GM18861 (cell line): ENCODE measurements around the gene SLC6A9.
A peak's percentile ranks its signal among the peaks of the same experiment; 100 is the strongest.

Experiments used
- ATAC-seq: cut with Tn5 transposase; IDR thresholded peaks from one replicate; pipeline ENCODE4 v1.9.1; 2021; ENCODE audit not compliant: unreplicated experiment

Gene SLC6A9

DNA sequence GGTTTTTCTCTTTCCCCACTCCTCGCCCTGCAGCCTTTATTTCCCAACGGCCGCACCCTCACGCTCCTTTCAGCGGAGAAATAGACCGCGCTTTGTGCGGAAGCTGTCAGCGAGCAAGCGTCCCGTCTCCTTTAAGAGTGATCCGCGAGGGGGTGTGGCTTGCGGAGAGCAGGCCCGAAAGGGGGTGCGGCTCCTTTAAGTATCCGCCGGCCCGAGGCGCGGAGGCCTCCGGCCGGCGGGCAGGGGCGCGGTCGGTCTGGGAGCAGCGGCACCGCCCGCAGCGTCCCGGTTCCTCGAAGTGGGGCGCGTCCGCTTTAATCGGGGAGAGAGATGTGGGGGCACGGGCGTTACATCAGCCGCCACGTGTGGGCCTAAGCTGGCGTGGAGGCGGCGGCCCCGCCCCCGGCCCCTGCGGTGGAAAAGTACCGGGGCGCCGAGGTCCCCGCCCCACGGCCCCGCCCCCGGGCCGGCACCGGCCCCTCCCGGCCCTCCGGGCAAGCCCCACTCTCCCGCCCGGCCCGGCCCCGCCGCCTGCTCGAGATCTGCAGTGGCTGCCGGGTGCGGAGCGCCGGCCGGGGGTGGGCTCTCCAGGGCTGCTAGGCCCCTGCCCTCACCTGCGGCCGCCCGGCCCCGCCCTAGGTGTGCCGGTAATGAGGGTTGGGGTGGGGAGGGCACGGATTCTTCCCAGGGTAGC, 1.2 kb downstream of the SLC6A9 start:
- peak; percentile 81 for ATAC-seq

DNA sequence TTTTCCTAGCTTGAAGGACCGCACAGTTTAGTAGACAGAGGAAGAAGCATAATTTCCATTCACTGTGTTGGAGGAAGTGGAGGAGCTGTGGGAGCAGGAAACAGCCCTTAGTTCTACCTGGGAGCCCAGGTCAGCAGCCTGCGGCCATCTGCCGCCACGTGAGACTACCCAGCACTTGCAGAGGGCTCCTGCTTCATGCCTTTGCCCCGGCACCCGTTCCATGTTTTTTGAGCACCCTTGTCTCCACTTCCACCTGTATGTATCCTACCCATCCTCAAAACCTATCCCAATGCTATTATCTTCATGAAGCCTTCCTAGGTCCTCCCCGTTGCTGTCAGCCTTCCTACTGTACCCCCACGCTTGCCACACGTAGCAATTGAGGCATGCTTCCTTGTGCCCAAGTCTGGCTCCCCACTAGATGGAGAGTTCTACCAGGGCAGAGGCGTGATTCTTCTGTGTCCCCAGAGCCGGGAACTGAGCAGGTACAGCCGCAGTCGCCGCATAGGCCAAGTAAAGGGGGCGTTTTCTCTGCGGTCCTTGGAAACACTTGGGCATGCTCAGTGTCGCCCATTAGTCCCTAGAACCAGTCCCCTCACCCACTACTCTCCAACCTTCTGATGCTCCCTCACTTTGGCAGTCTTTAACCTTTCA, 1.9 kb downstream of the SLC6A9 start:
- no peak for ATAC-seq

DNA sequence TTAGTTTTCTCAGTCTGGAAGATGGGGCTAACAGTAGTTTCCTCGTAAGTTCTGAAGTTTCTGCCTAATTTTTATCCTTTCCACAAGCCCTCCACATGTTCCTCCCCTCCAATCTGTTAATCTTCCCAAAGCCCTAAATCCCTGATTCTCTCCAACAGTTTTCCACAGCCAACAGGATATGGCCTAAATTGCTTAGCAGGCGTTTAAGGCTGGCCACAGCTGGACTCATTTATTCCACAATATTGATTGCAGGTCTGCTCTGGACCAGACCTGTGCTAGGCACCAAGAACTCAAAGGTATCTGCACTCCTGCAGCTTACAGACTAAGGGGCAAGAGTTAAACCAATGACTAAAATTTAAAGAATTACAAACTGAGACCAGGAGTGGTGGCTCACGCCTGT, 3.9 kb downstream of the SLC6A9 start:
- no peak for ATAC-seq

DNA sequence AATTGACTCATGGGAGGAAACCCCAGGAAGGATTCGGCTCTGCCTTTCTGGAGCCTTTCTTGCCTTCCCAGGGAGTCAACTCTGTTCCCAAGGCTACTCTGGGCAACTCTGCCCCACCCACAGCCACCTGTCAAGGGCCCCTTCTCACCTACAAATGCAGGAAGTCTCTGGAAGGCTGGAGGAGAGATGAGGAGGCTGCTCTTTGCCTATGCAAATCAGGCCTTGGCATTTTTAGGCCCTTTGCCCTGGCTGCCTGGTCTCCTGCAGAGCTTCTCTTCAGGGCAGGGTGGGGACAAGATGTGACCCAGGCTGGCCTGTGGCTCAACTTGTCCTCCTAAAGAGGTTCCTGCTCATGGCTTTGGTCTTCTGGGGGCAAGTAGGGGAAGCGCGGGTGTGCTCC, 5.4 kb downstream of the SLC6A9 start:
- ATAC-seq = no peak

DNA sequence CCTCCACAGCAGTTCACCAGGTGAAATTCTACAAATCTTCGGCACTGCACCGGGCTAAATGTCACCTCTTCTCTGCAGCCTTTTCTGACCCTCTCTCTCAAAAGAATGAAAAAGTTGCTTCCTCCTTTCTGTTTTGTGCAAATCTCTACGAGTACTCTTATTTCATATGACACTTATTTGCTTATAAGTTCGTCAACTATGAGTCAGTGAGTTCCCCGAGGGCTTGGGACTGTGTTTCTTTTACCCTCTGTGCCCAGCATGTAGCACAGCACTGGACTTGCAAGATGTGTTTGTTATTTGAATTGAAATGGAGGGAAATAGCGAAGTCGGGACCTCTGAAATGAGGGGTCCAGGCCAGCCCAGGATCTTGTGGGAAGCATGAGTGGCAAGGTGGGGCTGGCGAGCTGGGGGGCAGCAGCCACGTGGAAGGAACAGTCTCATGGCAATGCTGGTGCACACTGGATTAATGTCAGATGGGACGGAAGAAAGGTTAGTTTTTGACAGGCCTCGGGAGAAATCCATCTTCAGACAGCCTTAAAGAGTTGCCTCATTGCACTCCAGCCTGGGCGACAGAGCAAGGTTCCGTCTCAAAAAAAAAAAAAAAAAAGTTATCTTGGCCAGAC, 6.2 kb downstream of the SLC6A9 start:
- ATAC-seq = no peak

DNA sequence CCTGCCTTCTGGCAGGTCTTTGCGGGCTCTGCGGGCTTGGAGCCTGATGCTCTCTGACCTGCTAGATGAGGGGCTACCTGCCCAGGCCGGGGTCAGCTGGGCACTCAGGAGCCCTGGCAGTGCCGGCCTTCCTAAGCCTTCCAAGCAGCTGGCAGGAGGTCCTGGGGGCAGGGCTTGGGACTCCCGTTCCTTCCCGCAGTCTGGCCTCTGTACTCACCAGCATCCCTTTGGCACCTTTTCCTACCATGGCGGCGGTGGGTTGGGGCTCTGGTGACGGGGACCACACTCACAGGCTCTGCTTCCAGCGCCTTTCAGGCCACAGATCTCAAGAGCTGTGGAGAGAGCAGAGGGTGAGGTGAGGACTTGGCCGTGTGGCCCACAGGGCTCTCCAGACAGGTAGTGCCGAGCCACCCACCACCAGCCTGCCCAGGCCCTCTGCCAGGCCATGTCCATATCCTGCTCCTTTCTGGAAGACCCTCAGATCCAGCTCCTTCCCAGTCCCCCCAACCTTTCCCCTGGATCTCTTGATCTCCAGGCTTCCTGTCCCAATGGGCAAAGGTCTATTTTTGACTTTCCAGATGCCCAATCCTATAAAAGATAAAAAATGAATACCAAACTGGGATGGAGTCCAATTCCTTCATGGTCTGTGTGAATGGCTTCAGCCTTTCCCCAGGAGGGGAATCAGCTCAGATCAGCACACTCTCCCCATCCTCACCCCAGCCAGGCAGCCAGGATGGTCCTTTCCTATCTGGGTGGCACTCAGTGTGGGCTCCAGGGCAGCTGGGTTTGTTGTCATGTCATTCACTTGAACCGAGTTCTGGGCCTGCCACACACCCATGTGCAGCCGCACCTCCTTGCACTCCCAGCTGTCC, 7.0 kb downstream of the SLC6A9 start:
- no peak for ATAC-seq

DNA sequence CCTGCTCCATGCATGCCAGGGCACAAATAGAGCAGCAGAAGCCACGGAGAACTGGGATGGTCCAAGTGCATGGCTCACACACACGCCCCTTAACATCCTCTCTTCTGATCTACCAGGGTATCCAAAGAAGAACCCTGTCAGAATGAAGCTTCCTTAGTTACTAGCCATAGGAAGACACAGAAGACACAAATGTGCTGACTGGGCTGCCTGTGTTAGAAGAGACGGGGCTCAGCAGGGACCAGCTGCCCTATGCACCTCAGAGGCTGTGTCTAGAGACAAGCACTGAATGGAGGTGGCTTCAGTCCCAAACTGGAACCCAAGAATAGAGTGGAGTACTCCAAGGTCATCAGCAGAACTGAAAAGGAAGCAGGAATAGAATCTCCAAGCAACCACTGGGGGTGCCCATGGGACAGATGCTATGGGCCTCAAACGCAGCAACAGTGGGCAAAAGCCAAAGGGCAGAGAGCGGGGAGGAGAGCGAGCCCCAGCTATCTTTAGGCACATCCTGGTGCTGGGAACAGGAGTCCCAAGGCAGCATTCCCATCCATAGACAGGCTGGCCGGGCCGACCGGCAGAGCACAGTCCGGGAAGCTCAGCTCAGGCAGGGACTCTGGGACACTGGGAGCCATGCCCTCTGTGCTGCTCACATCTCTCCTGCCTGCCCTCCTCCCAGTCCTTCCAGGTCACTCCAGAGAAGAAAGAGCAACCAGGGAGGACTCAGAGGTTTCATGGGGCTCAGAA, 9.5 kb downstream of the SLC6A9 start:
- ATAC-seq = no peak

DNA sequence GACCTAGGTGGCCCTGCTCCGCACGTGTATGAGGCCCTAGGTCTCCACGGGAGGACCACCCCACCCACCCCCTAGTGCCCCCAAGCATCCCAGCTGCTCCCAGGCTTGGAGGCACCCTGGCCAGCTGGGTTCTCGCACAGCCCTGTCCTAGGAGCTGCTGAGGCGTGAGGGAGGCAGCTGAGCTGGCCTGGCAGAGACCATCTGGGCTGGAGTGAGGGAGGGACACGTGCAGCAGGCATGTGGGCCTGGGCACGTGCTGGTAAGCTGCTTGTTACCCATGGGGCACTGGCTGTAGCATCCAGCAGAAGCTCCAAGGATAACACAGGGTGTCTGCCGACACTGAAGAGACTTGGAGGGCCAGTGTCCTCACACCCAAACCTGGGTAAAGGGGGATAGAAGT, 10.1 kb downstream of the SLC6A9 start:
- no peak for ATAC-seq

DNA sequence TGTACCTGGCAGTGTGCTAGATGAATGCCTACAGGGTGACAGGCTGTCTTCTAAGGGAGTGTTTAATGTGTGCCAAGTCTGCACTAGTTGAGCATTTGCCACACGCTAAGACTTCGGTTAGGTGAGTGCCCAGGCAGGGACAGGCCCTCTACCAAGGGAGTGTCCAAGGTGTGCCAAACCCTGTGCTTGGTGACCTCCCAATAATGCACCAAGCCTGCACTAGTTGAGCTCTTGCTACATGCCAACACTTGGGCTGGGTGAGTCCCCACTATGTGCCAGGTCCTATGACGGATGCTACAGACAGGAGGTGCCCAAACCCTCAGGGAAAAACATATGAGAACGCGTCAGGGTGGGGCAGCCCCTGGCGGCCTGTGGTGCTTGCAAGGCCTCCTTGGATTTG, 10.8 kb downstream of the SLC6A9 start:
- ATAC-seq = no peak

DNA sequence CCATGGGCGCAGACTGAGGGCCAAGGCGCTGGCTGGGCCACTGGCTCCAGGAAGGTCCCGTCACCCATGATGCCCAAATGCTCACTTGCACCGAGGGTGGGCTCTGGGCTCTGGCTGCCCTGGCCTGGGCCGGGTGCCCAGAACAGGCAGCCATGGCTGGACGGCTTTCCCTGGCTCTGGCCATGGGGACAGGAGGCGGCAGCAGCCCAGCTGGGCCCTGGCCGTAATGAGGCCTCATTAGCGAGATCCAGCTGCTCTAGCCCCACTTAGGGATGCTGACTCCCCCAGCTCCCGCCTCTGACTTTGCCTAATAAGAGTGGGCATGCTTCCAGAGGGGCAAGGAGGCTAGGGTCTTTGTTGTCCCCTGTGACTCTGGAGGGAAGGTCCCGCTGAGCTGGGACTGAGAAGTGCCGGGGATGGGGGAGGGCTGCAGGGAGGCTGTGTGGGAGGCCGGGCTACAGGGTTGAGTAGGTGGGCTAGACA, 11.8 kb downstream of the SLC6A9 start:
- ATAC-seq = no peak

DNA sequence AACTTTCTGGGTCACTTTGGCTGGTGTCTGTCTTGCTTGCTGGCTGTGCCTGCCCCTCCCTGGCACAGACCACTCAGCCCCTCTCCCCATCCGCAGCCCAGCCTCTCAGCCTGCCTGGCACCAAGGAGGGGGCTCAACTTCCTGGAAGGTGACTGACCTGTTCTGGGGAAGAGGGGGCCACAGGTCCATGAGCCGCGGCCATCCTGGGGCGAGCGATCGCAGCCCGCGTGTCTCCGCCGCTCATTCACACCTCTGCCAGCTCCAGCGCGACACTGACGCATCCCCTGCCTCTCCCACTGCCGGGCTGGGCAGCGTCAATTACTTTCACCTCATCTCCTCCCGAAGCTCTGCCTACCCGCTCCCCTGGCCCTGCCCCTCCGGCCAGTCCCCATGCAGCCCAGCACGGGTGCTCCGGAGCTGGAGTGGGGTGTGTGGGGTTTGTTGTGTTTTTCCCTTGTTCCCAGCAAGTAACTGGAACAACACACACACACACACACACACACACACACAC, 14.3 kb downstream of the SLC6A9 start:
- no peak for ATAC-seq

DNA sequence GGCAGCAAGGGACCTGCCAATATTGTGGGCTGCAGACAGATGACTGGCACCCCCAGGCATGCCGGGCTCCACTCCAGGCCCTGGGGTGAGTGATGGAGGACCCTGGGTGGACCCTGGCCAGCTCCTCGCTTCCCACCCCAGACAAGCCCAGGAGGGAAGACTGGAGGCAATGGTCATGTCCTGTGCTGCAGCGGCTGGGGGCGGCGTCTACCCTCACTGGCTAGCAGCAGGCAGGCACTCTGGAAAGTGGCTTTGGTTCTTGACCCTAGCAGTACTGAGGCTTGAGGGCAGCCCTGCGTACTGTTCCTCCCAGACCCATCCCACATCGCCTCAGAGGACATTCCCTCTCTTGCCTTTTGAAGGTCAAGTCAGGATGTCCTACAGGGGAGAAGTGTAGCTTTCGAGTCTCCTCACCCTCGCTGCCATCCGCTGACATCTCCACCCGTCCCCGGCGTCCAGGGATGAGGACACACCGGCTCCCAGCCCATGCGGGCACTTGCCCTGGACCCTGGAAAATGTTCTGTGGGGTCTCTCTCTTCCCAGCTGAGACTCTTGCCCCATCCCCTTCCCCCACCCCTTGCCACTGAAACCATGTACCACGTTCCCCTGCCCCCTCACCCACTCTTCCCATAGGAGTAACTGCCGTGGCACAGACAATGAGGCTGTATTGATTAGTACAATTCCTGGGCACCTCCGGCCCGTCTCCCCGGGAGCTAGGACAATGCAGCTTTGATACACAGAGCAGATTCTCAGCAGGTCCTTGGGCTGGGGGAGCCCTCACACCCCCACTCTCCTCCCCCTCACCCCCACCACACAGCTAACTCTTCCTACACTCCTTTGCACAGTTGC, 15.0 kb downstream of the SLC6A9 start:
- ATAC-seq = no peak

DNA sequence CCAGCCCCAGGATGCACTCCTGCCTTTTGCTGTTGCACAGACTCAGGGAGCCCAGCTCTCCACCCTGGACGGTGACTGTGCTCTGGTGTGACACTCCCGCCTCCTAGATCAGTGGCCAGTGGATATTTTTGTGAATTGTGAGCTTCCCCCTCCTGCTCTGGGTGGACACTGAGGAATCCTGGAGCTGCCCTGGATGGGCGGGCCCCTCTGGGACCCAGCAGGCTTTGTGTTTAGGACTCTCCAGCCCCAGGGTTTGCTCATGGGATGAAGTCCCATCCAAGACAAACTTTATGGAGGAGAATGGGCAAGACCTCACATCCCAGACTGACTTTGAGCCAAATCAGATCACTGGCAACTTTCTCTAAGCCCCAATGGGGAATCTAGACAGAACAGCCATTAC, 16.1 kb downstream of the SLC6A9 start:
- ATAC-seq = no peak

DNA sequence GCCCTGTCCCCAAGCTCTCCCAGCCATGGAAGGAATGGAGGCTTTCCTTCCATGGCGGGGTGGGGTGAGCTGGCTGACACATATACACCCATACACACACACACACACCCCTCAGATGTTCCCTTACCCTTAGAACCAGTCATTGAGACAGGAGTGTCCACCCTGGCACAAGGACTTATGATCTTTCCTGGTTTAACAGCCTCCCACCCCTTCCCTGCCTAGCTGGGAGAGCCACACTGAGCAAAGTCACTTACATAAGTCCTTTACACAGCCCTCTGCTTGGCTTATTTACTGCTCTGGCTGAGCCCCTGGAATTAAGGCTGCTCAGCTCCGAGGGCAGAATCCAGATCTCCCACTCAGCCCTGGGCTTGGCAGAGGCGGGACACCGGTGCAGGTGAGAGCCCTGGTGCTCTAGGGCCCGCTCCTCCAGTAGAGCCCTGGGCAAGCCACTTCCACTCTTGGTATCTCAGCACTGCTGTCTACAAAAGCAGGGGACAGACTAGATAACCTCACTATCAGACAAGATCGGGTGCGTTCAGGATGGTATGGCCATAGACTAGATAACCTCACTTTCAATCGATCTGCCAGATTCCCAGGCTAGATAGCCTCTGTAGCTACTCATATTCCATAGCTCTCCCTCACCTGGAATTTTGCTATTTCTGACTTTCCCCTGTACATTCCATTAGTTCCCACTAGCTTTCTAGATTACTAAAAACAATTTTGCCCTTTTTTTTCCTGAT, 16.7 kb downstream of the SLC6A9 start:
- ATAC-seq = no peak

DNA sequence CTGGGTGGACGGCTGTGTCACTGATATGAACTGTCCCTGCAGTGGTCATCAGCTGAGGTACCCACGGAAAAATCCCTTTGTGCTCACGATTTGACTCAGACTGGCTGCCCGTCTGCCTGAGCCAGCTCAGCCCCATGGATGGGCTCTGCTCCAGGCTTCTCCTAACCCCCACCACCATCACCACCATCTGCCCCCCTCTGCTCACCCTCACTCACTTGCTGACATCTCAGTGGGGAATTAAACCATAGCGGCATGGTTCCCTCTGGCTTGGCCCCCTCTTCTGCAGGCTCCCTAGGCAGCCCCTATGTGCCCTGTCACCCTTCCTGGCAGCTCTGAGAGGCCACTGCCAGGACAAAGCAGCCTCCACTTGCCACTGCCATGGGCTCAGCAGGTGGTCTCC, 17.3 kb downstream of the SLC6A9 start:
- ATAC-seq = no peak

DNA sequence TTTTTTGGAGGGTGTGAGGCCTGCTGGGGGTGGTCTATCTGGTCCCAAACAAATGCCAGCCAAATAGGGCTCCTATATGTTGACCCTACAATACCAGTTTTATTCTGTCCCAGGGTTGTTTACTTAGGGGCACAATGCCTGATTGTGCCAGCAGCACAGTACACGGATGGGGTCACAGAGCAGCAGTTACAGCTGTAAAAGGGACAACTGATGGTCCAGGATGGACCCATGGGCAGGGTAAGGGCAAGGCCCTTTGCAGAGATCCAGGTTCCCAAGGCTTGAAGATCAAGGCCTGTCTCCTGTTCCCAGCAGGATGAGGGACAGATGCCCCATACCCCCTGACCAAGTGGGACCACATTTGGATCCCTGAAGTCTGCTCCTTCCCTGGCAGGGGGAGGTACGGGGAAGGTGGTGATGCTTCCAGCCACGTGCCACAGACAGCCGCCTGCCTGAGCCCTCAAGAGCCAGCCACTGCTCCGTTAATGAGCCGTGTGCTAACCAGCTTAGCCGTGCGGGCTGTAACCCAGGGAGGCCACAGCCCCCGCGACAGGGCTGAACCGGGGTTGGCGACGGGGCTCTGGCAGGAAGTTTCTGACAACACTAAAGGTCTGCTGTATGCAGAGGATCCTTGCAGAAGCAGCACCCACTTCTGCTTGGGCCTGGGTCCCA, 18.2 kb downstream of the SLC6A9 start:
- no peak for ATAC-seq

DNA sequence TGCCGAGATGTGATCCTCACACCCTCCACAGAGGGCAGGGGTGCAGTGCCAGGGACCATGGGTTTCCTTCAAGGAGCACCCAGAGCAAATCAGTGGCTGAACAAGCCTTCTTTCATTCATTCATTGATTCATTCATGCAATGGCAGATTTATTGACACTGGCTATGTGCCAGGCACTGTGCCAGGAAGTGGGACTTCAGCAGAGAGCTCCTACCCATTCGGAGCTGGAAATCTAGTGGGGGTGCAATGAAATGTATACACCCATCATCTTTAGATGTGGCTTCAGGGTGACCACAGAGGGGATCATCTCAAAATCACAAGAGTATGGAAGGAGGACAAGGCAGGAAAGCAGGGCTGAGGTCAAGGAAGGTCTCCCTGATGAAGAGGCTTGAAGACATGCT, 18.9 kb downstream of the SLC6A9 start:
- no peak for ATAC-seq

DNA sequence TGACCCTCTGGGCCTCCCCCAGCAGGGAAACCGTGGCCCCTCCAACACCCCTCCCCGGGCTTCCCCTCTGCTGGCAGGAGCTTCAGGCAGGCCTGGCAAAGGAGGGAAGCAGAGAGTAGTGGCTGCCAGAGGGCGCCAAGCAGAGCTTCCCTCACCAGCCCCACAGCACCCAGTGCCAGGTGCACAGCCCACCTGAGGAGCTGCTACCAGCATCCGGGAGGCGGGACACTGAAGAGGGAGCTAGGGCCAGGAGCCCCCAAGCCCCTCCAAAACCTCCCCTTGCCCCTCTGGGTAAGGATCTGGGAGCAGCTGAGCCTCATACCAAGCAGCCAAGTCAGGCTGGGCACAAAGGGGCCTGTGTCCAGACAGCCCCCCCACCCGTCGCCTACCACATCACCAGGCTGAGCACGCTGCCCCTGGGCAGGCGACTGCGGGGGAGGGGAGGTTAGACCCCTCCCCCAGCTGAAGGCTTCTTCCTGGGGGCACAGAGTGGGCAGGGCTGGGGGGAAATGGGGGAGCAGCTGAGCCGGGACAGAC, 20.3 kb downstream of the SLC6A9 start:
- no peak for ATAC-seq
